NB4 (cell line): ENCODE data around the gene DNAH14.
"Not testable (repeated sequence)": the region's sequence is repeated elsewhere in the genome, so short reads cannot be mapped to it uniquely, and the experiment has no call there.

Source experiments
- MYC ChIP-seq: IDR thresholded peaks from 2 replicates; pipeline ENCODE4 v1.6.1; 2011; ENCODE audit warnings: low read depth, low read length
- TF ChIP-seq, protein P1 (sequence below): IDR thresholded peaks from one replicate; pipeline ENCODE4 v1.5.1; 2012; ENCODE audit warnings: low read depth, low read length
- TF ChIP-seq, protein P2 (sequence below): IDR thresholded peaks from 2 replicates; pipeline ENCODE4 v1.6.1; 2011; ENCODE audit warnings: low read depth, low read length

DNA sequence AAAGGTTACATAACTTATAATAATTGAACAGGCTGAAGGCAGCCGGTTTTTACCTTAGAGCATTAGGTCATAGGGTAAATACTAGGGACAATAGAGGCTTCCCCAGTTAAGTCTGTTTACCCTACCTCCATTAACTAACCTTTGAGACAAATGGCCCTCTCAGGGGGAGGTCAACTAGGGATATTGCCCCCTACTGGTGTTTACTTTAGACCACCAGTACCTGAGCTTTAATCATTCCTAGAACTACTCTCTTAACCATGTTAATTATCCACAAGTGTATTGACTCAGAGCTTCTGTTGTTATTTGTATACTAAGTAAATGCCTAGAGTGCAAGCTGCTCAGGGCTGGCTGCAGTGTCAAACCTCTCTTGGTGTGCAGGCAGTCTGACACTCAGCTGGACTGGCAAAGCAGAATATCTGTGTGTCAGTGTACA lies 52.5 kb downstream of the DNAH14 start:
- TF ChIP-seq, protein P1, sequence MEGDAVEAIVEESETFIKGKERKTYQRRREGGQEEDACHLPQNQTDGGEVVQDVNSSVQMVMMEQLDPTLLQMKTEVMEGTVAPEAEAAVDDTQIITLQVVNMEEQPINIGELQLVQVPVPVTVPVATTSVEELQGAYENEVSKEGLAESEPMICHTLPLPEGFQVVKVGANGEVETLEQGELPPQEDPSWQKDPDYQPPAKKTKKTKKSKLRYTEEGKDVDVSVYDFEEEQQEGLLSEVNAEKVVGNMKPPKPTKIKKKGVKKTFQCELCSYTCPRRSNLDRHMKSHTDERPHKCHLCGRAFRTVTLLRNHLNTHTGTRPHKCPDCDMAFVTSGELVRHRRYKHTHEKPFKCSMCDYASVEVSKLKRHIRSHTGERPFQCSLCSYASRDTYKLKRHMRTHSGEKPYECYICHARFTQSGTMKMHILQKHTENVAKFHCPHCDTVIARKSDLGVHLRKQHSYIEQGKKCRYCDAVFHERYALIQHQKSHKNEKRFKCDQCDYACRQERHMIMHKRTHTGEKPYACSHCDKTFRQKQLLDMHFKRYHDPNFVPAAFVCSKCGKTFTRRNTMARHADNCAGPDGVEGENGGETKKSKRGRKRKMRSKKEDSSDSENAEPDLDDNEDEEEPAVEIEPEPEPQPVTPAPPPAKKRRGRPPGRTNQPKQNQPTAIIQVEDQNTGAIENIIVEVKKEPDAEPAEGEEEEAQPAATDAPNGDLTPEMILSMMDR, result not testable (repeated sequence)
- TF ChIP-seq, protein P2, sequence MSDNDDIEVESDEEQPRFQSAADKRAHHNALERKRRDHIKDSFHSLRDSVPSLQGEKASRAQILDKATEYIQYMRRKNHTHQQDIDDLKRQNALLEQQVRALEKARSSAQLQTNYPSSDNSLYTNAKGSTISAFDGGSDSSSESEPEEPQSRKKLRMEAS, result not testable (repeated sequence)
- not testable (repeated sequence) for TF ChIP-seq MYC
